GM19035 (cell line): Measurements from ENCODE around the gene ADH5.
A peak's percentile ranks its signal among the peaks of the same experiment; 100 is the strongest.
"Not testable (repeated sequence)": the region's sequence is repeated elsewhere in the genome, so short reads cannot be mapped to it uniquely, and the experiment has no call there.

ENCODE experiments used
- ATAC-seq: cut with Tn5 transposase; IDR thresholded peaks from one replicate; pipeline ENCODE4 v1.9.1; 2021; ENCODE audit not compliant: unreplicated experiment

The ADH5 gene

DNA sequence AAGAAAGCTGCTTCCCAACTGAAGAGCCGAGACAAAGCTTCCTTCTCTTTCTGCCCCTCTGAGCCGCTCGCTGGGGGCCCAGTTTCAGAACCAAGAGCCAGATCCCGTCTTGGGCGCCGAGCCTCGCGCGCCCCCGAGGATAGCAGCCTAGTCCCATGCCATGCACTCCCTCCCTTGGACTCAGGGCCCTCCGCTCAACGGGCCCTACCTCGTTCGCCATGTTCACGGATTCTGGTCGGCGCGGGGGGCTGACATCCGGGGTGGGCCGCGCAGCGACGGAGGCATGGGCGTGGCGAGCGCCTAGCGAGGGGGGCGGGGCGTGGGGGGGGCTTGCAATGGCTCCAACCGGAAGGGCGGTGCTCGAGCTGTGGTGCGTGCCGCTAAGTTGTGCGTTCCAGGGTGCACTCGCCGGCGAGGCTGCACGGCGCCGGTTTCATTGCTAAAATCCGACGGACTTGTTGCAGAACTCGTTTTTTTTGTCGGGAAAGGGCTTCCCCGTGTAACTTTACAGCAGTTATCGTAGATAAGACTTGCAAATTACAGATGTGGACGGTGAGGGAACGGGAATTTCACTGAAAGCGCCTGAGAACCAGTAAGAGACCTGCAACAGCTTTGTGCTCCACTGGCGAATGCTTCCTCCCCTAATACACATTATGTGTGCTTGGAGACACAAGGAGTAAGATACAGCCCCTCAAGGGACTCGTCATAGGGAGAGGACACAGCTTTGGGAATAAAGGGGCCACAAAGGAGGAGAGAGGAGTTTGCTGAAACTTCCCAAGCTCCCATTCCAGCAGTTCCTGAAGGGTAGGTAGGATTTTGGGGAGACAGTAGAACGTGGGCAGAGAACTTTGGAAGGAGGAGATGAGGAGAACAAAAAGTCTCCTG is at the start of gene ADH5:
Gene ADH5 (minus strand): TSS at position 308 of the 885 bp plus-strand sequence. CDS start 88 bp downstream, at position 220.
- ATAC-seq, result peak; percentile 93

DNA sequence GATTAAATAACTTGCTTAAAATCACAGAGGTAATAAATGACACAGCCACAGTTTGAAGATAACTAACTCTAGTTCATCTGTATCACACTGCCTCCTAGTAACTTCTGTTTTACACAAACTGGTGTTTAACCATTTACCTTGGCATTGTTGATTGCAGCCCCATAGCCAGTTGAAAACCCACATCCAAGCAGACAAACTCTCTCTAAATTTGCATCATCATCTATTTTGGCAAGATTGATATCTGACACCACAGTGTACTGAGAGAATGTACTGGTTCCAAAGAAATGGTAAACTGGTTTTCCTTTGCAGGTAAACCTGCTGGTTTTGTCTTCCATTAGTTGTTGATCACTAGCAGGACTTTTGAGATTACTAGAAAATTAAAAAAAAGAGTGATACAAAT is 47.7 kb upstream of the ADH5 start:
- ATAC-seq, result no peak

DNA sequence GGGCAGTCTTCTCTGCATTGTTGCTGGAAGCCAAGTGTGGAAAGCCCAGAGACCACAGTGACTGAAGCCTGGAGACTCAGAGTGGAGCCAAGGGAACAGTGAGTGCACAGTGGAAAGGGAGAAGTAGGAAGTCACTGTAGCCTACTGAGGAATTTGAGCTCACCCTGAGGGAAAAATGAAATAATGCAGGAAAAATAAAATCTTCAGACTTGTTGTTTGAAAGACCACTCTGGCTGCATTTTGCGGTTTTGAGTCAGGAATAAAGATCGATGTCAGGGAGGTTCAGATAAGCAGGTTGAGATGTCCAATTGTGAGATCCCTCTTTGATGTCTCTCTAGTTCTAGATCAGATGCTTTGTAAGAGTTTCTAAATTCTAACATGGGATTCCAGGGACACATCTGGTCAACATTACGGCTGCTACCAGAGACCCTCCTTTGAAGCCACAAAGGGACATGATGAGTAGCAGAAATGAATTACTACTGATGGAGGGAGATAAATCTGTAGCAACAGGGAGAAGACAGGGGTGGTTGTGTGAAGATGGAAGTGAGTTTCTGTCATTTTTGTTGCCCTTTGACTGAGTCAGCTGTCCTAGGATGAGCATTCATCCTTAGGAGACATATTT is 47.1 kb upstream of the ADH5 start:
- ATAC-seq, result no peak

DNA sequence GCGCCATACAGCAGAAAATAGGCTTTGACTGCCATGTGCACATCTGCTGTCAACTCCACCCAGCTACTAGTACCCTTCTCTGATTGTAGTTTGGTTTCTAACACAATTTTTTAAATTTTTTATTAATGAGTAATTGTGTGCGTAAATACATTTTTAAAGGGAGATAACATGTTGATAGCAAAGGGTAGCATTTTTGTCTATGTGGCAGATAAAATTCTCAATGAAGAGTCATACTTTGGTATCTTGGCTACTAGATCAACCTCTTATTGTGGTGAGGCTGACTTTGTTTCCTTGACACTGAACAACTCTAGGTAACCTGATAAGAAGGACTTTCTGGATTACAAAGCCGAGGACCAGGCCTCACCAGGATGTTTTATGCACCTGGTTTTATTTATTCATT is 46.0 kb upstream of the ADH5 start:
- no peak for ATAC-seq

DNA sequence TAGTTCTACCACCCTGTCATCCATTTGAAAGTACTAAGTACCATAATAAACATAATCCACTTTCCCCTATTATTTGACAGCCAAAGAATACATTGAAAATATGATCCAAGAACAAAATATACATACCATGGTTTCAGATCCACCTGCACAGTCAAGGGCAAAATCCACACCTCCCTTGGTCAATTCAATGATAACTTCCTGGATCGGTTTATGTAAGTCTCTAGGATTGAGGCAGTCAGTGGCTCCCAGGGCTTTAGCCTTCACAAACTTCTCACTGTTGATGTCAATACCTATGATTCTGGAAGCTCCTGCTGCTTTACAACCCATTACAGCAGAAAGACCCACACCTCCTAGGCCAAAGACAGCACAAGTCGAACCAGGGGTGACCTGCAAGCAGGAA is 42.8 kb upstream of the ADH5 start:
- ATAC-seq, result no peak

DNA sequence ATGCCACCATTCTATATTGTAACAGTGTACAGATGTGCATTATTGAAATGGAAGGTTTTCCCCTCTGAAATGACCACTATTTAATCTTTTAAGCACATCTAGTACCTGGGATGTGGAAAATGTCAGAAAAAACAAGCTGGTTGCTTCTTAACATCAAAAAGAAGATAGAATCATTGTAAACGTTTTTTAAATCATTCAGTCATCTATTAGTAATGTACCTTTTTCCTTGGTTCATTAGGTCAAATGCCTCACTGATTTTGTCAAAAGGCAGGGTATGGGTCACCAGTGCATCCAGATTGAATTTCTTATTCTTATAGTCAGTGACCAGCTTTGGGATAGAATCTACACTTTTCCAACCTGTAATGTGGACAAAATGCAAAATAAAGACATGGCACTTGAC is 37.8 kb upstream of the ADH5 start:
- no peak for ATAC-seq

DNA sequence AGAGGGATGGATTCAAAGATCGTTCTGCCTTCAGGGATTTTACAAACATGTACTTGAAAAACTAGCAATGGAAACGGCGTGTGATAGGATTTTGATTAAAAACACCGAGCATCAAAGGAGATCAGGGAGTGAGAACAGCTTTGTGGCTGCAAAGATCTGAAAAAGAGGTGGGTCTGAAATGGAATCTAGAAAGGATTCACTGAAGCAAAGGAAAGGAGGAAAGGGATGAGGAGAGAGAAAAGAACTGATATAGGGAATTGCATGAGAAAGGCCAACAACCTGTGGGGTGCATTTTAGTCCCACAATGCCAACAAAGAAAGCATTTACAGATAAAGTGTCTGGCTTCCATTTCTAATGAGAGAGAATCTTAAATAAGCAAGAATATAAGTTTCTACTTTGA is 32.4 kb upstream of the ADH5 start:
- ATAC-seq, result no peak

DNA sequence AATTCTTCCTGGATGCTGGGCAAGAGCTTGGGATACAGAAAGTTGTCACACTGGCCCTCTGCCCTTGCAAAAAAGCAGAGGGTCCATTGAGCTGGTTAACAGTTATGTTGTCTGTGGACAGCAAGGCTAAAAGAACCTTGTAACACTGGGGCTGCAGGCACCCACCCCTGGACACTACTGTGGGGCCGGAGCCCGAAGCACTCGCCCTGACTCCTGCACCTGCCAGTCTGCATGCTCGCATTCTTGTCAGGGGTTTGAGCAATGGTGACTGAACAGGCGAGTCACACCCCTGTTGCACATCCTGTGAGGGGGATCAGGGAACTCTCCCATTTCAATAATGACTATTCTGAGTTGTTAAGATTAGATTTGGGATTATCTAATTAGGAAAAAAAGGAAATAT is 31.9 kb upstream of the ADH5 start:
- no peak for ATAC-seq

DNA sequence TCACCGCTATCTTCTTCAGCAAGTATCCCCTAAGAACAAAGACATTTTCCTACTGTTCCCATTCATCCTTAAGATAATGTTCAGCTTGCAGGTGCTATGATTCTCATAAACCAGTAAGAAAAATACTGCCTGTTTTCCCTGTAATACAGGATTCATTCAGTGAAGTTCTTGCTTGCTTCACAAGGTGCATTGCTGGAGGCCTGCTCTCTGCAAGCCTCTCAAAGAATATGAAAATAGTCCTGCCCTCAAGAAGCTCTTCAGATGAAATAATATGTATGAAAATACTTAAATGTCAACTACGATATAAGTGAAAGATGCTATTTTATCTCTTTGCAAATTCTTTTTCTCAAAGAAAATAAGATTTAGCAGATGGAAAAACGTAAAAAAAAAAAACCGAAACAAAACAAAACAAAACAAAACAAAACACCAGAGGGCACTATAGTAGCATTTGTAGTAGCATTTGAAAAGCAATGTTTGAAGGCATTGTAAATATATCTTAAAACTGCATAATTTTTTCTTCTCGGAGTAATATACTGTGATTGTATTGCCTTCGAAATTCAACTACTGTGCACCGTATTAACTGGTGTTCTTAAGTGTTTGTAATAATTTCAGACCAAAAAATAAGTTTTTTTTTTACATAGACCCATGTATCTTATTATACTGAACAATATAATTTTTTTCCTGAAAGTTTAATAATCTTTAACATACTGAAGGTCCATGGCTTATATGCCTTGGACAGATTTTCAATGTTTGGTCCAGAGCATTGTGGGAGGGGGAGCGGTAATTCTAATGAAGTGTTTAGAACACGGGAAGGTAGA is 29.5 kb upstream of the ADH5 start:
- no peak for ATAC-seq

DNA sequence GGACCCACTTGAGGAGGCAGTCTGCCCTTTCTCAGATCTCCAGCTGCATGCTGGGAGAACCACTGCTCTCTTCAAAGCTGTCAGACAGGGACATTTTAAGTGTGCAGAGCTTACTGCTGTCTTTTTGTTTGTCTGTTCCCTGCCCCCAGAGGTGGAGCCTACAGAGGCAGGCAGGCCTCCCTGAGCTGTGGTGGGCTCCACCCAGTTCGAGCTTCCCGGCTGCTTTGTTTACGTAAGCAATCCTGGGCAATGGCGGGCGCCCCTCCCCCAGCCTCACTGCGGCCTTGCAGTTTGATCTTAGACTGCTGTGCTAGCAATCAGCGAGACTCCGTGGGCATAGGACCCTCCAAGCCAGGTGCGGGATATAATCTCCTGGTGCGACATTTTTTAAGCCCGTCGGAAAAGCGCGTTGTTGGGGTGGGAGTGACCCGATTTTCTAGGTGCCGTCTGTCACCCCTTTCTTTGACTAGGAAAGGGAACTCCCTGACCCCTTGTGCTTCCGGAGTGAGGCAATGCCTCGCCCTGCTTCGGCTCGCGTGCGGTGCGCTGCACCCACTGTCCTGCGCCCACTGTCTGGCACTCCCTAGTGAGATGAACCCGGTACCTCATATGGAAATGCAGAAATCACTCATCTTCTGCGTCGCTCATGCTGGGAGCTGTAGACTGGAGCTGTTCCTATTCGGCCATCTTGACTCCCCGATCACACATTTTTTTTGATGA is 28.7 kb upstream of the ADH5 start:
- ATAC-seq, result not testable (repeated sequence)

DNA sequence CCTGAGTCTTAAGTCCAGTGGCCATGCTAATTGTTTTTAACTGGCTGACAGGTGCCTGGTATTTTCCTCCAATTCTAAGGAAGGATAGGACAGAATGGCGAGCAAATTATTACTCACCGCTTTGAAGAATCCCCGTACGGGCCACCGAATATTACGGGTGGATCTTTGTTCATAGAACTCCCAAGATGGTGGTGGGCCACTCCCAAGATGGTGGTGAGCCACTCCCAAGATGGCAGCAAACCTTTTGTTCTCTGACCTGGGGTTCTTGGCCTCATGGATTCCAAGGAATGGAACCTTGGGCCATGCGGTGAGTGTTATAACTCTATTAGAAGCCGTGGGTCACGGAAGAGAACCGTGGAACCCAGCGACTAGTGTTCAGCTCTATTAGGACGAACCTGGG is 20.7 kb upstream of the ADH5 start:
- ATAC-seq, result not testable (repeated sequence)

DNA sequence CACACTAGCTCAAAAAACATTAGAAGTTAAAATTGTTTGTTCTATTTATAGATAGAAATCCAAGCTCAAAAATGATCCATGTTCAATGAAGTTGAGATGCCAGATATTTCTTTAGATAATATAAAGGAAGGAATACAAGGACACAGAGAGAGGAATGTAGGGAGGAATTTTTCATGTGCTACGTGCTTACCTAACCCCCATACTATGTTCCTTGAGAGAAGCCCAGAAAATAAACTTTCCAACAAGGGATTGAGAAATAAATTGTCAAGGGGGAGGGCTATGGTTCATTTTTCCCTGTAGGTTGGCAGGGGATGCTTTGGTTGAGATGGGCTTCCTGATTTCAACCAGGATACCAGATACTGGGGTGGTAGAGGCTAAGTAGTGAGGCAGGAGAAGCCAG is 15.6 kb upstream of the ADH5 start:
- ATAC-seq, result no peak

DNA sequence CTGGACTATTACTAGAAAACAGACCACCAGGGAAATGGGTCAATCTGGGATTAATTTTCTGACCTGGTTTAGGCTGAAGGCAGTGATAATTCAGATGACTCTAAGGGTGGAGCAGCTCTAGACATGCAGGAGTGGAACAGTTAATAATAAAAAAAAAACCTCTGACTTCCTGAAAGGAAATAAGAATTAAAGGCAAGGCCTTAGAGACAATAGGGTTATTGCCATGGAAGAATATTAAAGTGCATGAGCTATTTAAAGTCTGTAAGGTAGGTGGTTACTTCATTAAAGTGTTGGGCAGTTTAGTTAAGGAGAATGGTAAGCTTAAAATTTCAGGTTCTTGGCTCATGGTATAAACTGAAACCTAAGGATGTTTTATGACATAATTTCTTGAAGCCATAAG is 14.6 kb upstream of the ADH5 start:
- ATAC-seq, result no peak

DNA sequence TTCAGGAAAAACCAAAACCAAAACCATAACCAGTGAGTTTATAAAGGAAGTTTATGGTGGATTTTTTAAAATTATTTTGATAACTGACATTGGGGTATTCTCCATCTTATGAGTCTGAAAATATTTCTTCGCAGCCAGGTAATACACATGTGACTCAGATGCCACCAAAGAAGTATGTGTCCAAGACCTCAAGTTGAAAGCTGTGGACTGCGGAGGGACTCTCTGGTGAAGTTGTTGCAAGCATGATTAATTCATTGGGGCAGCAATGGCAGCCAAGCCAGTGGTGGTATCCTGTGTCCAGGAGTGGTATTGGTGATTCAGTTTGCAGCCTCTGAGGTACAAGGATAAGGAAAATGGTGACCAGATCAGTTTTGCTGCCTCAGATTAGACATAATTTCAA is 14.0 kb upstream of the ADH5 start:
- ATAC-seq, result no peak

DNA sequence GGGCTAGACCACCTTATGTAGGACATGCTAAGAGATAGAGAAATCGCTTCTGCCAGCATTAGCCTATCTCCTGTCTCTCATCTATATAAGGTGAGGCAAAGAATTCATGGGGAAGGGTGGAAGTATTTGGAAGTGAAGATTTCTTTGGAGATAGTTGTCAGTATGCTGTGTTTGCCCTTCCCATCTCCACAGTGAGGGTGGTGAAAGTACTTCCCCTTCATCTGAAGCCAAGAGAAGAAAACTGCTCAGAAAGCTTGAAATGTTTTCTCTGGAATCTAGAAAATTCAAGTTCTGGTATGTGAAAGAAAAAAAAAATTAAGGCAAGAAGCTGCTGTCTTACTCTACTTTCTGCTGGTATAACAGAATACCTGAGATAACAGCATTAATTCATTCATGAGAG is 12.3 kb upstream of the ADH5 start:
- no peak for ATAC-seq

DNA sequence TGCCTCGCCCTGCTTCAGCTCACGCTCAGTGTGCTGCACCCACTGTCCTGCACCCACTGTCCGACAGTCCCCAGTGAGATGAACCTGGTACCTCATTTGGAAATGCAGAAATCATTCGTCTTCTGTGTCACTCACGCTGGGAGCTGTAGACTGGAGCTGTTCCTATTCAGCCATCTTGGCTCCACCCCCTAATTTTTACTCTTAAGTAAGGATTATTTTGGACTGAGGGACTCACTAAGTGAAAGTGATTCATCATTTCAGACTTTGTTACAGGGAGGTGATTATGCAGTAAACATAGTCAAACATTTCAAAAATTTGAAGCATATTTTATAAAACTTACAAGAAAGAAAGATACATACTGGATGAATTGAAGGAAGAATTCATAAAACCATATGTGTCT is 11.2 kb upstream of the ADH5 start:
- ATAC-seq, result not testable (repeated sequence)

DNA sequence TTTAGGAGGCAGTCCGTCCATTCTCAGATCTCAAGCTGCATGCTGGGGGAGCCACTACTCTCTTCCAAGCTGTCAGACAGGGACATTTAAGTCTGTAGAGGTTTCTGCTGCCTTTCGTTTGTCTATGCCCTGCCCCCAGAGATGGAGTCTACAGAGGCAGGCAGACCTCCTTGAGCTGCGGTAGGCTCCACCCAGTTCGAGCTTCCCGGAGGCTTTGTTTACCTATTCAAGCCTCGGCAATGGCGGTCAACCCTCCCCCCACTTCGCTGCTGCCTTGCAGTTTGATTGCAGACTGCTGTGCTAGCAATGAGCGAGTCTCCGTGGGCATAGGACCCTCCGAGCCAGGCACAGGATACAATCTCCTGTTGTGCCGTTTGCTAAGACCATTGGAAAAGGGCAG is 10.7 kb upstream of the ADH5 start:
- ATAC-seq, result no peak

DNA sequence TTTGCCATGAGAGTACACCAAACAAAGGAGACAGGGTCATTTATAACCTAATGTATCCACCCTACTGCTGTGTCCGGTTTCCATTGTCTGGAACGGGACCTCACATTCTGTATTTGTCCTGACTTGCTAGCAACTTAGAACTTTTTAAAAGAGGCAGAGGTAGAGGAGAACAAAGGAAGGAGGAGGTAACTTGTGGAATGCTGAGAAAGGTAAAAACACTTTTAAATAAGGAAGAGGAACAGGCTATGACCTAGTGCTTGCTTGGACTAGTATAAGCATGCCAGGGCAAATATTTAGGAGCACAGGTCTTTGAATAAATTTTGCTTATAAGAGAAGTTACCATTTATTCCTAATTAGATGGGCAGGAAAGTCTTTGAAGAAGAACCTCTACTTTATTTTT is 3.3 kb upstream of the ADH5 start:
- ATAC-seq, result not testable (repeated sequence)

DNA sequence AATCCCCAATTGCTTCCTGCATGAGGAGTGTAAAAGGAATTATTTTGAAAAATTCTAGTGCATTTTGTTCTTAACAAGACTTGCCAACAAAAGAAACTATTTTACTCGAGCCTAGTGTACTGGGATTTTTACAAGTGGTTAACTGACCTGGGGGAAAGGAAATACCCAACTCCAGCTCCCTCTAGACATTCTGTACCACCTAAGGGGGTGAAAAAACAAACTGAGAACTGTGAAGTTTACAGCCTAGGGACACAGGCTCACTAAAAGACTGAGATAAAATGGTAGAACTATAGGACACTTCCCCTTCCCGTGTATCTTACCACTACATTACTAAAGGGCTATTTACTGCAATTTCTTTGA is 2.6 kb upstream of the ADH5 start:
- no peak for ATAC-seq

DNA sequence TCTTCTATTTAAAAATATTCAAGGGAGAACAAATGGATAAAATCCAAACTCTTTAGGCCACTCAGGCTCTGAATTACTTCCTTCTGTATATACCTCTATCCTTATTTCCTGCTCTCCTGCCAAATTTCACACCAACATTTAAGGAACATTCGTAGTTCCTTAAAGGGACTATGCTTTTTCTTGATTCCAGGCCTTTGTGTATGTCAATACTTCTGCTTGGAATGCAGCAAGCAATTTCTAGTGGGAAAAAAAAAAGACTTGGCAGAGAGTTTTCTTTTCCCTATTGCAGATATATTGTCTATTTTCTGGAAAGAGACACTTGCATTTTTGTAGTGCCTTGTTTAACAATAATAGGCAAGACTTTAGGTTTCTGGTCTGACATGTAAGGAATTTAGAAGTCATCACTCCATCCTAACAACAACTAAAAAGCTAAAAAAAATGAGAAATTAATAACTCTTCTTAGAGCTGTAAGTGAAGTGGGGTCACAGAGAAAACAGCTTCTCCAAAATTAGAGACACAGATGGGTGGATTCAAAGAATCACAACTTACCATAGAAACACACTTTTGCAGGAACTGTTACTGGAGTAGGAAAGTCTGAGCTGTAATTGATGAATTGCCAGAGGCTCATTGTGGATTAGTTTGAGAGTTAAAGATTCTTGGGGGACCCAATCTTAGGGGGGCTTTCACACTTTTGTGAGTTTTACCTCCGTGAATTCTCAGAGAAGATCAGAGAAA is 2.1 kb upstream of the ADH5 start:
- ATAC-seq, result no peak
